Activated naive CD4-positive, alpha-beta T cell treated with anti-CD3 and anti-CD28 coated beads for 36 hours (primary cell): Measurements from ENCODE around the gene ORC5. TPM values are rescaled to one million over a fixed set of nuclear protein-coding genes. Genes with fewer than 3 reads are reported as not detected.

Experiments used
- CTCF ChIA-PET: fragments of 350-600 bp; sonication (Branson Sonifier 250); formaldehyde crosslinking; loops from one replicate; lab custom pipeline; 2021; ENCODE audit warnings: antibody characterized with exemption; lab: Charles Lee
- DNase-seq: peaks from one replicate; pipeline ENCODE4 v3.0.0-alpha.2; 2020
- H3K27ac Mint-ChIP-seq: one replicate; pipeline ENCODE4 v1.8.0; 2021; ENCODE audit warnings: mild to moderate bottlenecking, mixed read lengths
- H3K27me3 Mint-ChIP-seq: one replicate; pipeline ENCODE4 v1.8.0; 2021; ENCODE audit warnings: low read depth, mixed read lengths
- H3K36me3 Mint-ChIP-seq: one replicate; pipeline ENCODE4 v1.8.0; 2021; ENCODE audit warnings: low read depth, mixed read lengths
- H3K4me1 Mint-ChIP-seq: one replicate; pipeline ENCODE4 v1.8.0; 2021; ENCODE audit warnings: low read depth, mixed read lengths
- H3K4me3 Mint-ChIP-seq: one replicate; pipeline ENCODE4 v1.8.0; 2021; ENCODE audit warnings: mild to moderate bottlenecking, moderate library complexity, mixed read lengths
- H3K9me3 Mint-ChIP-seq: one replicate; pipeline ENCODE4 v1.8.0; 2021; ENCODE audit warnings: mixed read lengths
- intact Hi-C: fragments of 100-400 bp; cut with micrococcal nuclease; formaldehyde crosslinking; loops from one replicate; pipeline ENCODE4 v1.15.1; 2023
- total RNA-seq, 2 experiments: library from RNA; stranded (reverse); gene quantifications; one replicate each; pipeline ENCODE4 v1.2.3, GENCODE V29; 2021

ORC5 gene
- total RNA-seq, 2 experiments from 2014 or later = 19.9 to 21.2 TPM

DNA sequence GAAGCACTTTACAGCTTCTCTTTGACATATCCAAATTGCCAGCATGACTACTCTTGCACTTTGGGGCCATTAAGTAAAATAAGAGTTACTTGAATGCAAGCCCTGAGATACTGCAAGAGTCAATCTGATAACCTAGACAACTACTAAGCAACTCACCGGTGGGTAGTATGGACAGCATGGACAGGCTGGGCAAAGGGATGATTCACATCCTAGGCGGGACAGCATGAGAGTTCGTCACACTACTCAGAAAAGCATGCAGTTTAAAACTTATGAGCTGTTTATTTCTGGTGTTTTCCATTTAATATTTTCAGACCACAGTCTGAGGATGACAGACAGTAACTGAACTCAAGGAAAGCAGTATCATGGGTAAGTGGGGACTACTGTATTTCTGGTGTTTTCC is 84.0 kb downstream of the ORC5 start:
- no peak overlapping the region for H3K27ac Mint-ChIP-seq
- H3K36me3 Mint-ChIP-seq = peaks cover 33% of the 10 kb centered on the region
- H3K9me3 Mint-ChIP-seq = peaks cover 13% of the 10 kb centered on the region
- H3K4me1 Mint-ChIP-seq = no peaks in the 10 kb centered on the region
- CTCF ChIA-PET = interaction anchor here (1.3 kb wide), 1 partner anchor 24 kb away, joined by 3 read pairs; no protein-coding TSS in a partner anchor
- intact Hi-C loops = no loop called here
- no peaks in the 10 kb centered on the region for H3K27me3 Mint-ChIP-seq
- DNase-seq = no peak
- no peak overlapping the region for H3K4me3 Mint-ChIP-seq

- Mint-ChIP-seq H3K27me3 (no peaks in the 10 kb centered on the region), H3K27ac (no peak overlapping the region), H3K4me3 (no peak overlapping the region), H3K9me3 (no peaks in the 10 kb centered on the region), H3K4me1 (no peaks in the 10 kb centered on the region), H3K36me3 (no peaks in the 10 kb centered on the region)
- no peak for DNase-seq
- CTCF ChIA-PET = no interaction called here
- intact Hi-C loops = no loop called here
These were observed 94.0 kb downstream of the ORC5 start for GRCh38 chr7:104113788-104114187.

GRCh38 chr7:104112623-104113022 is 95.2 kb downstream of the ORC5 start:
- peaks cover 1% of the 10 kb centered on the region for H3K27me3 Mint-ChIP-seq
- DNase-seq = no peak
- CTCF ChIA-PET = no interaction called here
- H3K4me3 Mint-ChIP-seq = no peak overlapping the region
- no peaks in the 10 kb centered on the region for H3K36me3 Mint-ChIP-seq
- H3K4me1 Mint-ChIP-seq = no peaks in the 10 kb centered on the region
- no peaks in the 10 kb centered on the region for H3K9me3 Mint-ChIP-seq
- H3K27ac Mint-ChIP-seq = no peak overlapping the region
- intact Hi-C loops = no loop called here

- H3K4me3 Mint-ChIP-seq = no peak overlapping the region
- H3K36me3 Mint-ChIP-seq = no peaks in the 10 kb centered on the region
- H3K4me1 Mint-ChIP-seq = no peaks in the 10 kb centered on the region
- intact Hi-C loops = no loop called here
- H3K27me3 Mint-ChIP-seq = peaks cover 3% of the 10 kb centered on the region
- no peak overlapping the region for H3K27ac Mint-ChIP-seq
- no peaks in the 10 kb centered on the region for H3K9me3 Mint-ChIP-seq
- CTCF ChIA-PET = interaction anchor here (0.6 kb wide), 1 partner anchor 773 kb away, joined by 4 read pairs; no protein-coding TSS in a partner anchor
- DNase-seq = no peak
These were observed 96.5 kb downstream of the ORC5 start for GRCh38 chr7:104111271-104111670.

DNA sequence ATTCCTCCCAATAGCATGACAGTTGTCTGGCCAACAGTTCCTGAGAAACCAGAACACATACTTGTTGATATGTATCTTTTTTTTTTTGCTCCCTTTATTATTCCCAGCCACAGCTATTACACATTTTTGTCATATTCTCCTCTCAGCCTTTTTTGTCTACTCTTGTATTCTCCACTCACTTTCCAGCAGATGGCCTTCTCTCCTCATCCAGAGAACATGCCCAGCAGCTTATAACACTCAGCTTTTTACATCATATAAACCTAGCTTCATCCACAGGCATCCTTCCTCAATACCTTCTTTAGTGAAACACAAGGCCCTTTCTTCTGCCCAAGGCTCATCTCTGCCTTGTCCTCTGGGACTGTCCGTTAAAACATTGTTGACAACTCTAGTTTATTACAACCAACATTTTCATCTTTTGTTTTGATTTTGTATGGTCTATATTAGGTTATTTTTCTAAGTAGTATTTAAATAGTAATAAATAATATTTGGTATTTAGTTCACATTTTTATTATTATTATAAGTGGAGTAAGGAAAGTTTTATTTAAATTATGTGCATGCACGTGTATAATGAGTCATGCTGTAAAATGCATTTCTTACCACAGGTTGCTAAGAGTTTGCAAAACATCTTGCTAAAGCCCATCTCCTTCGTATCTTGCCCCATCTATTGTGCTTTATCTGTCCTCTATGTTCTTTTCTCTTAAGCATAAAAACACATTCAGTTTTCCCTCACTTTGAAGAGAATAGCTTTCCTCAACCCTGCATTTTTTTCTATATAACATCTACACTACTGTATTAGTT is 101.5 kb downstream of the ORC5 start:
- H3K27ac Mint-ChIP-seq = no peak overlapping the region
- H3K27me3 Mint-ChIP-seq = peaks cover 3% of the 10 kb centered on the region
- no peaks in the 10 kb centered on the region for H3K9me3 Mint-ChIP-seq
- no peak for DNase-seq
- H3K4me1 Mint-ChIP-seq = no peaks in the 10 kb centered on the region
- intact Hi-C loops = no loop called here
- H3K36me3 Mint-ChIP-seq = no peaks in the 10 kb centered on the region
- no peak overlapping the region for H3K4me3 Mint-ChIP-seq
- CTCF ChIA-PET = interaction anchor here (0.6 kb wide), 1 partner anchor 78 kb away, joined by 3 read pairs; no protein-coding TSS in a partner anchor

DNA sequence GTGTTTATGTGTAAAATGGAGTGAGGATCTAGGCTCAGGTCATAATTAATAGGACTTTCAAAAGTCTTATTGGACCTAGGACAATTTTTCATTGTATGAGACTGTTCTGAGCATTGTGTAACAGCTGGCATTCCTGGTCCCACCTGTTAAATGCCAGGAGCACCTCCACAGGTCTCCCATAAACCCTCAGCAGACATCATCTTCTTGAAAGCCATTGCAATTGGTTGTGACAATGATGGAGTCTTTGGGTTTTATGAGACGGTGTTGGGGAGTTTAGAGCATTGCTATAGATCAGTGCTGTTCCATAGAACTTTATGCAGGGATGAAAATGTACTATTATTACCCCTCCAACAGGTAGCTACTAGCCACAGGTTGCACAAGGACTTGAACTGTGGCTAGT is 108.9 kb downstream of the ORC5 start:
- H3K36me3 Mint-ChIP-seq = no peaks in the 10 kb centered on the region
- no peak overlapping the region for H3K4me3 Mint-ChIP-seq
- DNase-seq = no peak
- H3K27ac Mint-ChIP-seq = no peak overlapping the region
- H3K9me3 Mint-ChIP-seq = no peaks in the 10 kb centered on the region
- CTCF ChIA-PET = no interaction called here
- H3K4me1 Mint-ChIP-seq = no peaks in the 10 kb centered on the region
- H3K27me3 Mint-ChIP-seq = peaks cover 18% of the 10 kb centered on the region
- intact Hi-C loops = no loop called here

DNA sequence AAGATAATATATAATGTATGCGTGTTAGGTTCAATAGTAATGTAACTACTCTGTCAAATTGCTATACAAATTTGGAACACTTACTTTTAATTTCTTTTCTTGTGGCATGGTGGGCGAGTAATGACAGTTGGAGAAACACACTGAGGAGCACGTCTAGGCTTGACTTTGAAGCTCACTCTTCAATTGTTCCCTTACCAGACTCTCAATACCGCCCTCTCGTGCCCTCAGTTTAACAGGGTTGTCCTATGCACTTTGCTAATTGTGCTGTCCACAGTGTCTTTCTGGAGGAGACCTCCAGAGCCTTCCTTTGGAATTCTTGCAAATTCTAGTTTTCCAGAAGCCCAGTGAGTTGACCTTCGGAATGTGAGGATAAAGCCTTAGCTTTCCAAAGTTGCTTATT is 111.1 kb downstream of the ORC5 start:
- peaks cover 24% of the 10 kb centered on the region for H3K27me3 Mint-ChIP-seq
- H3K4me1 Mint-ChIP-seq = no peaks in the 10 kb centered on the region
- CTCF ChIA-PET = no interaction called here
- H3K36me3 Mint-ChIP-seq = no peaks in the 10 kb centered on the region
- H3K4me3 Mint-ChIP-seq = no peak overlapping the region
- no peak for DNase-seq
- intact Hi-C loops = no loop called here
- H3K27ac Mint-ChIP-seq = no peak overlapping the region
- H3K9me3 Mint-ChIP-seq = no peaks in the 10 kb centered on the region

DNA sequence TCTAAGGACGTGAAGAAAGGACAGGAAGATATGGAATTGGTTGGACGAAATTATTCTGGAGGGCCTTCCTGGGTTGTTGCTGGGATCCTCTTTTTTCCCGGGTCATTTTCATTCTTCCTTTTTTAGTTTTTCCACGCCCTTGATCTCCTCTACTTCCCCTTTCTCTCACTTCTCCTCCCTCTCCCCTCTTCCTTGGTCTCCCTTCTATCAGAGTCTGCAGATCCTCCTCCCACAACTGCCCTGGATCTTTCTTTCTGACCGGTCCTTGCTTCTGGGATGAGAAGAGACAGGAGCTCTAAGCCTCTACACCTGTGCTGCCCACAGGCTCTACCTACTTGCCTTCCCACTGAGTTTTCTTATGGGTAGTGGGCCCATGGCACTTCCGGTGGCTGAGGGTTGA is 114.7 kb downstream of the ORC5 start:
- no peaks in the 10 kb centered on the region for H3K36me3 Mint-ChIP-seq
- H3K27me3 Mint-ChIP-seq = peaks cover 28% of the 10 kb centered on the region
- CTCF ChIA-PET = no interaction called here
- no peaks in the 10 kb centered on the region for H3K9me3 Mint-ChIP-seq
- no peaks in the 10 kb centered on the region for H3K4me1 Mint-ChIP-seq
- no peak overlapping the region for H3K4me3 Mint-ChIP-seq
- no peak for DNase-seq
- intact Hi-C loops = no loop called here
- no peak overlapping the region for H3K27ac Mint-ChIP-seq

DNA sequence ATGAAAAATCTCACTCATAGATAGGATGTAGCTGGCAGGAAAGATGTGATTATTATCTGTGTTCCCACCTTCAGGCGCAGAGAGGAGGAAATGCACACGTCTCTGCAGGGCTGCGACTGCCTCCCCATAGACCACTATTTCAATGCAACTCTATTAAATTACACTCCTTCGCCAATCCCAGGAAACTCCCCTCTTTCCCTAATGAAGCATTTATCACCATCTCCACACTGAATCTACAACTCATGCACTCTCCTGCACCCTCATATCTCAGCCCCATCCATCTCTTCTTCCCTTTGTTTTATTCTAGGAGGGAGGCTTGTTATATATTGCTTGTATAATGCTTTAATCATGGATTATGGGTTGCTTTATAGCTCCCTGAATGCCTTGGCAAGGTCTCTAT is 116.6 kb downstream of the ORC5 start:
- intact Hi-C loops = no loop called here
- CTCF ChIA-PET = interaction anchor here (0.6 kb wide), 1 partner anchor 30 kb away, joined by 6 read pairs; no protein-coding TSS in a partner anchor
- Mint-ChIP-seq H3K27me3 (peaks cover 31% of the 10 kb centered on the region), H3K36me3 (no peaks in the 10 kb centered on the region), H3K4me3 (no peak overlapping the region), H3K4me1 (no peaks in the 10 kb centered on the region), H3K27ac (no peak overlapping the region), H3K9me3 (no peaks in the 10 kb centered on the region)
- DNase-seq = no peak

DNA sequence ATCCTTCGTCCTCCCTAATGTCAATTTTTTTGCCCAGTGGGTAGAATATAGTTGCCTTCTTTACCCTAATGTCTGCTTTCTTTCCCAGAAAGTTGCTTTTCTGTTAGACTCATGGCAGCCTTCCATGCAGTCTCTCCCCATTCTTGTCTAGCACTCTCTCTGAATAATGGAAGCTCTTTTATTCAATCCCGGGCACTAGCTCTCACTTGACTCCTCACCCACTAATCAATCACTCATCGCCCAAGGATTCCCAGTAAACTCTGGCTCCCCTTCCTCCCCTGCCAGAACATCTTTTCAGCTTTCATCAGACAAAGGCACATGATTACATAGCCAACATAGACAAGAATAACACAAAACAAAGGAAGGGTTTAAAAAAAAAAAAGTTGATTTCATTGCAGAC is 118.2 kb downstream of the ORC5 start:
- peaks cover 27% of the 10 kb centered on the region for H3K27me3 Mint-ChIP-seq
- H3K4me3 Mint-ChIP-seq = no peak overlapping the region
- H3K27ac Mint-ChIP-seq = no peak overlapping the region
- H3K36me3 Mint-ChIP-seq = no peaks in the 10 kb centered on the region
- intact Hi-C loops = no loop called here
- peaks cover 2% of the 10 kb centered on the region for H3K9me3 Mint-ChIP-seq
- DNase-seq = no peak
- no peaks in the 10 kb centered on the region for H3K4me1 Mint-ChIP-seq
- CTCF ChIA-PET = no interaction called here

DNA sequence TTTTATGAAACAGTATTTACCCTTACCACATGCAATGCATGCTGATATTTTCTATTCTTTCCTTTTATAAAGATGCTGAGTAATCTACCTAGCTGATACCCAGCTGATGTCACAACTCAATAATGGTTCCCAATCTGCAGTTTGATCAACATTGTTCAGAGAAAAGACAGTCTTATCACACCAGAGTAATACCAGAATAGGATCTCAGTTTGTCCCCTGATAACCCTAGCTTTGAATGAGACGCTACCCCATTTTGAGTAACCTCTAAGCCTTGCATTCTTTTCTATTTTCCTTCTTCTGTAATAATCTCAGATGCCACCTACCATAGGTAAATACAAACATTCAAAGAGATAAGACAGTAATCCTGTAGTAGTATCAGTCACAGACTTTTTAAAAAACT is 118.8 kb downstream of the ORC5 start:
- Mint-ChIP-seq H3K36me3 (no peaks in the 10 kb centered on the region), H3K4me1 (no peaks in the 10 kb centered on the region), H3K4me3 (no peak overlapping the region), H3K27me3 (peaks cover 27% of the 10 kb centered on the region), H3K9me3 (peaks cover 6% of the 10 kb centered on the region), H3K27ac (no peak overlapping the region)
- CTCF ChIA-PET = no interaction called here
- intact Hi-C loops = no loop called here
- DNase-seq = no peak
